Measurements from ENCODE around the gene CCDC57. TPM values are rescaled to one million over a fixed set of nuclear protein-coding genes. Genes with fewer than 3 reads are reported as not detected.

The CCDC57 gene
- total and polyA plus RNA-seq, 8 donors = 43.9 to 166 (median 75.4) TPM

- Histone ChIP-seq H3K27me3 (no peaks in the 10 kb centered on the region), H3K36me3 (no peaks in the 10 kb centered on the region), H3K9me3 (no peaks in the 10 kb centered on the region), H3K4me3 (no peak overlapping the region), H3K27ac (peak overlapping the region in 1 of 5 donors; percentile 87), H3K4me1 (peaks cover 27 to 30% (median 29%) of the 10 kb centered on the region in 4 donors)
- intact Hi-C loops (cut with DNase I; ENCODE audit: low total_unique reads) = no loop called here
- no peak for DNase-seq
- TF ChIP-seq POLR2A (IDR thresholded peaks at IDR 0.05) (no peak), EP300 (IDR thresholded peaks at IDR 0.05) (no peak)
- WGBS, 5 donors = 85 to 95% (median 88%) methylated on average over 9 to 11 of the region's 11 CpGs
Observed at GRCh38 chr17:82219753-82220709, 7.4 kb upstream of the CCDC57 start.

GRCh38 chr17:82219083-82219482 is 6.4 kb upstream of the CCDC57 start:
- Histone ChIP-seq H3K27ac (peak overlapping the region in 1 of 5 donors; percentile 87), H3K9me3 (no peaks in the 10 kb centered on the region), H3K36me3 (no peaks in the 10 kb centered on the region), H3K27me3 (no peaks in the 10 kb centered on the region), H3K4me3 (no peak overlapping the region), H3K4me1 (peaks cover 28 to 39% (median 30%) of the 10 kb centered on the region in 4 donors)
- no peak for TF ChIP-seq EP300 (IDR thresholded peaks at IDR 0.05)
- TF ChIP-seq POLR2A (IDR thresholded peaks at IDR 0.05) = no peak
- TF ChIP-seq POLR2AphosphoS5 (IDR thresholded peaks at IDR 0.05) = no peak
- no peak for TF ChIP-seq CTCF (IDR thresholded peaks at IDR 0.05)
- DNase-seq = no peak
- intact Hi-C loops (cut with DNase I; ENCODE audit: low total_unique reads) = no loop called here
- 86 to 92% (median 90%) methylated on average over 3 to 7 of the region's 7 CpGs for WGBS, 5 donors

- Histone ChIP-seq H3K4me1 (peaks cover 31 to 45% (median 34%) of the 10 kb centered on the region in 4 donors), H3K9me3 (no peaks in the 10 kb centered on the region), H3K4me3 (no peak overlapping the region), H3K36me3 (no peaks in the 10 kb centered on the region), H3K27me3 (no peaks in the 10 kb centered on the region), H3K27ac (peak overlapping the region in 3 of 5 donors; percentile 82 to 94 (median 87))
- TF ChIP-seq CTCF (IDR thresholded peaks at IDR 0.05) = no peak
- no peak for TF ChIP-seq POLR2AphosphoS5 (IDR thresholded peaks at IDR 0.05)
- DNase-seq = no peak
- 88 to 93% (median 92%) methylated on average over 29 to 32 of the region's 32 CpGs for WGBS, 5 donors
- intact Hi-C loops (cut with DNase I; ENCODE audit: low total_unique reads) = no loop called here
Observed at GRCh38 chr17:82218349-82219075, 5.9 kb upstream of the CCDC57 start.

- Histone ChIP-seq H3K27ac (peak overlapping the region; percentile 40 to 94 (median 82)), H3K4me1 (peaks cover 36 to 50% (median 40%) of the 10 kb centered on the region in 4 donors), H3K9me3 (no peaks in the 10 kb centered on the region), H3K4me3 (no peak overlapping the region), H3K27me3 (no peaks in the 10 kb centered on the region), H3K36me3 (no peaks in the 10 kb centered on the region)
- peak in 1 of 3 donors; percentile 43 for TF ChIP-seq POLR2AphosphoS5 (IDR thresholded peaks at IDR 0.05)
- TF ChIP-seq POLR2A (IDR thresholded peaks at IDR 0.05) = no peak
- DNase-seq = peak; percentile 38 to 63
- intact Hi-C loops (cut with DNase I; ENCODE audit: low total_unique reads) = no loop called here
- 56 to 79% (median 65%) methylated on average over 16 to 21 of the region's 21 CpGs for WGBS, 5 donors
Observed at GRCh38 chr17:82217530-82218204, 5.0 kb upstream of the CCDC57 start.

GRCh38 chr17:82217120-82217529 is 4.5 kb upstream of the CCDC57 start:
- WGBS, 5 donors = 70 to 78% (median 73%) methylated on average over 8 to 12 of the region's 12 CpGs; no CpG with 5 or more reads in 1 of the 5 donors
- H3K36me3 ChIP-seq = no peaks in the 10 kb centered on the region
- no peaks in the 10 kb centered on the region for H3K9me3 ChIP-seq
- intact Hi-C loops (cut with DNase I; ENCODE audit: low total_unique reads) = no loop called here
- peak overlapping the region; percentile 31 to 94 (median 82) for H3K27ac ChIP-seq
- no peak overlapping the region for H3K4me3 ChIP-seq
- H3K27me3 ChIP-seq = no peaks in the 10 kb centered on the region
- no peak for DNase-seq
- TF ChIP-seq POLR2AphosphoS5 (IDR thresholded peaks at IDR 0.05) (no peak), EP300 (IDR thresholded peaks at IDR 0.05) (no peak), POLR2A (IDR thresholded peaks at IDR 0.05) (no peak), CTCF (IDR thresholded peaks at IDR 0.05) (no peak)
- H3K4me1 ChIP-seq = peaks cover 36 to 51% (median 41%) of the 10 kb centered on the region in 4 donors

All from stomach (tissue), 9 donors.